IMR-90 (cell line): ENCODE data around the gene CREB5. TPM values are rescaled to one million over a fixed set of nuclear protein-coding genes. Genes with fewer than 3 reads are reported as not detected.

Source experiments
- ATAC-seq: fragments of 200-7000 bp; cut with Tn5 transposase; 2 replicates; pipeline ENCODE4 v1.9.1; 2020; ENCODE audit warnings: low read depth, mild to moderate bottlenecking, moderate library complexity
- BruUV-seq: library from RNA; stranded (reverse); fragments of 400-500 nt; replicated peaks from 2 replicates; lab custom pipeline; 2021; lab: Mats Ljungman, UMichigan
- CTCF ChIA-PET: fragments of 300-600 bp; formaldehyde crosslinking; extraction: SDS; loops from one replicate; lab custom pipeline; 2021; ENCODE audit warnings: antibody characterized with exemption; lab: Yijun Ruan, JAX
- POLR2A ChIA-PET: fragments of 300-600 bp; sonication (Branson Sonifier 250); formaldehyde crosslinking; loops from one replicate; lab custom pipeline; 2022; ENCODE audit warnings: antibody characterized with exemption; ENCODE audit not compliant: unreplicated experiment; lab: Charles Lee
- DNase-seq: peaks from one replicate; pipeline ENCODE4 v3.0.0; 2013
- H2AFZ ChIP-seq: replicated peaks from 2 replicates; pipeline ENCODE3; 2013; ENCODE audit warnings: low read length, mild to moderate bottlenecking; ENCODE audit not compliant: poor library complexity
- H2AK5ac ChIP-seq: 2 replicates; pipeline ENCODE4 v1.6.1; 2013; ENCODE audit warnings: low read depth, low read length, inconsistent platforms
- H2AK9ac ChIP-seq: replicated peaks from 2 replicates; pipeline ENCODE3; 2013; ENCODE audit warnings: mild to moderate bottlenecking, low read depth, low read length, moderate library complexity; ENCODE audit not compliant: poor library complexity
- H2BK120ac ChIP-seq: 2 replicates; pipeline ENCODE4 v1.6.1; 2013; ENCODE audit warnings: low read depth, low read length, inconsistent platforms
- H2BK15ac ChIP-seq: 3 replicates; pipeline ENCODE4 v1.6.1; 2013; ENCODE audit warnings: low read depth, low read length, inconsistent platforms
- H2BK20ac ChIP-seq: 2 replicates; pipeline ENCODE4 v1.6.1; 2013; ENCODE audit warnings: low read depth, mild to moderate bottlenecking, inconsistent platforms, low read length, moderate library complexity
- H2BK5ac ChIP-seq: 2 replicates; pipeline ENCODE4 v1.6.1; 2013; ENCODE audit warnings: mild to moderate bottlenecking, low read depth, low read length, inconsistent platforms; ENCODE audit not compliant: poor library complexity, severe bottlenecking
- H3K14ac ChIP-seq: replicated peaks from 2 replicates; pipeline ENCODE4 v1.6.1; 2013; ENCODE audit warnings: low read depth, low read length, inconsistent platforms
- H3K18ac ChIP-seq: 2 replicates; pipeline ENCODE4 v1.6.1; 2013; ENCODE audit warnings: low read depth, low read length, control low read depth
- H3K23ac ChIP-seq: 2 replicates; pipeline ENCODE4 v1.6.1; 2013; ENCODE audit warnings: low read depth, low read length, inconsistent platforms
- H3K27ac ChIP-seq: 2 replicates; pipeline ENCODE4 v1.5.1; 2013; ENCODE audit warnings: mild to moderate bottlenecking, control low read depth, low read length; ENCODE audit not compliant: insufficient read depth
- H3K27me3 ChIP-seq: 2 replicates; pipeline ENCODE4 v1.6.1; 2013; ENCODE audit warnings: low read length; ENCODE audit not compliant: control insufficient read depth, insufficient read depth
- H3K36me3 ChIP-seq: 2 replicates; pipeline ENCODE4 v1.6.1; 2013; ENCODE audit warnings: low read length, mixed read lengths; ENCODE audit not compliant: control insufficient read depth, insufficient read depth
- H3K4ac ChIP-seq: 2 replicates; pipeline ENCODE4 v1.6.1; 2013; ENCODE audit warnings: low read depth, low read length, inconsistent platforms
- H3K4me1 ChIP-seq: 2 replicates; pipeline ENCODE4 v1.6.1; 2013; ENCODE audit warnings: low read length, mixed read lengths; ENCODE audit not compliant: control insufficient read depth, insufficient read depth
- H3K4me2 ChIP-seq: 2 replicates; pipeline ENCODE4 v1.6.1; 2013; ENCODE audit warnings: low read depth, mild to moderate bottlenecking, control low read depth, low read length, moderate library complexity
- H3K4me3 ChIP-seq: 2 replicates; pipeline ENCODE4 v1.5.1; 2013; ENCODE audit warnings: low read depth, mild to moderate bottlenecking, control low read depth, low read length, moderate library complexity; ENCODE audit not compliant: insufficient read depth
- H3K56ac ChIP-seq: 2 replicates; pipeline ENCODE4 v1.6.1; 2013; ENCODE audit warnings: low read length, inconsistent platforms; ENCODE audit not compliant: insufficient read depth; ENCODE audit errors: extremely low read depth
- H3K79me1 ChIP-seq, 2 experiments: 2 replicates each; pipeline ENCODE4 v1.6.1; 2013; ENCODE audit warnings: low read length in 2 of 2, inconsistent platforms in 1 of 2, low read depth in 1 of 2
- H3K9ac ChIP-seq: 2 replicates; pipeline ENCODE4 v1.6.1; 2013; ENCODE audit warnings: low read depth, low read length, control low read depth
- H3K9me1 ChIP-seq: 2 replicates; pipeline ENCODE4 v1.6.1; 2013; ENCODE audit warnings: low read length, inconsistent platforms; ENCODE audit not compliant: insufficient read depth
- H3K9me3 ChIP-seq: 2 replicates; pipeline ENCODE4 v1.6.1; 2013; ENCODE audit warnings: low read length; ENCODE audit not compliant: control insufficient read depth, insufficient read depth
- H4K20me1 ChIP-seq: 2 replicates; pipeline ENCODE4 v1.6.1; 2013; ENCODE audit warnings: low read length, inconsistent platforms; ENCODE audit not compliant: insufficient read depth
- H4K5ac ChIP-seq: 2 replicates; pipeline ENCODE4 v1.6.1; 2013; ENCODE audit warnings: mild to moderate bottlenecking, low read depth, low read length, control low read depth
- H4K8ac ChIP-seq, 2 experiments: 2 replicates each; pipeline ENCODE4 v1.6.1; 2013; ENCODE audit warnings: low read depth in 2 of 2, low read length in 2 of 2, control low read depth in 1 of 2, inconsistent platforms in 1 of 2
- H4K91ac ChIP-seq: 2 replicates; pipeline ENCODE4 v1.6.1; 2013; ENCODE audit warnings: low read depth, low read length, inconsistent platforms; ENCODE audit not compliant: insufficient read depth
- BHLHE40 ChIP-seq: fragments of 150-350 bp; IDR thresholded peaks from 2 replicates; pipeline ENCODE4 v1.6.1; 2016; ENCODE audit warnings: mild to moderate bottlenecking, low read depth, low read length
- CEBPB ChIP-seq: IDR thresholded peaks from 2 replicates; pipeline ENCODE4 v1.6.1; 2012; ENCODE audit warnings: low read depth, low read length, improper control_type of control experiment
- CHD1 ChIP-seq: IDR thresholded peaks from 2 replicates; pipeline ENCODE4 v1.6.1; 2012; ENCODE audit warnings: low read depth, low read length, improper control_type of control experiment
- FOS ChIP-seq: fragments of 150-350 bp; IDR thresholded peaks from 2 replicates; pipeline ENCODE4 v1.6.1; 2016; ENCODE audit warnings: low read depth, low read length
- MAFK ChIP-seq: IDR thresholded peaks from 2 replicates; pipeline ENCODE4 v1.6.1; 2012; ENCODE audit warnings: low read depth, low read length, improper control_type of control experiment
- MAZ ChIP-seq: IDR thresholded peaks from 2 replicates; pipeline ENCODE4 v1.6.1; 2012; ENCODE audit warnings: low read depth, mild to moderate bottlenecking, low read length, improper control_type of control experiment, moderate library complexity, borderline replicate concordance
- MXI1 ChIP-seq: IDR thresholded peaks from 2 replicates; pipeline ENCODE4 v1.6.1; 2012; ENCODE audit warnings: low read depth, mild to moderate bottlenecking, low read length, moderate library complexity, borderline replicate concordance
- NFE2L2 ChIP-seq: fragments of 150-350 bp; IDR thresholded peaks from 2 replicates; pipeline ENCODE4 v1.6.1; 2016; ENCODE audit warnings: low read depth, mild to moderate bottlenecking, low read length
- POLR2A ChIP-seq: IDR thresholded peaks from 2 replicates; pipeline ENCODE4 v1.6.1; 2012; ENCODE audit warnings: mild to moderate bottlenecking, low read depth, low read length
- RAD21 ChIP-seq: IDR thresholded peaks from 2 replicates; pipeline ENCODE4 v1.6.1; 2012; ENCODE audit warnings: low read length, improper control_type of control experiment
- RCOR1 ChIP-seq: IDR thresholded peaks from 2 replicates; pipeline ENCODE4 v1.6.1; 2012; ENCODE audit warnings: mild to moderate bottlenecking, low read length, improper control_type of control experiment; ENCODE audit not compliant: insufficient replicate concordance
- RFX5 ChIP-seq: IDR thresholded peaks from 2 replicates; pipeline ENCODE4 v1.8.0; 2012; ENCODE audit warnings: low read depth, mild to moderate bottlenecking, low read length, moderate library complexity
- SMC3 ChIP-seq: fragments of 150-350 bp; IDR thresholded peaks from 2 replicates; pipeline ENCODE4 v1.6.1; 2016; ENCODE audit warnings: low read depth, mild to moderate bottlenecking, antibody characterized with exemption, low read length, moderate library complexity
- WGBS, 2 experiments: methylation state at CpG; one replicate each; pipeline versions ENCODE4 v1.1.5 to v1.1.7; 2013; ENCODE audit warnings: missing lambda C conversion rate in 2 of 2; ENCODE audit not compliant: insufficient read length in 1 of 2; ENCODE audit errors: extremely low coverage in 2 of 2; 5-methylcytosine and 5-hydroxymethylcytosine counted together
- dilution Hi-C: fragments of 300-500 bp; cut with HindIII; formaldehyde crosslinking; loops from one replicate; pipeline ENCODE4 v1.14.3; 2018; ENCODE audit warnings: low sequenced_read_pairs; ENCODE audit not compliant: unreplicated experiment
- in situ Hi-C: fragments of 300-500 bp; cut with MboI; formaldehyde crosslinking; loops from 3 replicates; pipeline ENCODE4 v1.14.3; 2019; ENCODE audit warnings: low sequenced_read_pairs, inconsistent platforms, mixed read lengths
- intact Hi-C: fragments of 100-400 bp; cut with micrococcal nuclease; formaldehyde crosslinking; loops from 2 replicates; pipeline ENCODE4 v1.10.0; 2022
- polyA plus RNA-seq, 3 experiments: library from polyadenylated mRNA; depleted of rRNA; stranded (reverse); fragments of >200 nt; gene quantifications; 2 replicates each; pipeline ENCODE4 v1.2.3, GENCODE V29; 2012; ENCODE audit warnings: low replicate concordance in 1 of 3
- total RNA-seq: library from RNA; depleted of rRNA; stranded (reverse); fragments of >200 nt; gene quantifications from 2 replicates; pipeline ENCODE4 v1.2.3, GENCODE V29; 2012
- TF ChIP-seq, protein P1 (sequence below): conservative IDR thresholded peaks from 2 replicates; pipeline ENCODE4 v1.5.1; 2012; ENCODE audit warnings: mild to moderate bottlenecking, low read depth, low read length, improper control_type of control experiment
- TF ChIP-seq, protein P2 (sequence below): fragments of 150-350 bp; IDR thresholded peaks from 2 replicates; pipeline ENCODE4 v1.6.1; 2016; ENCODE audit warnings: low read depth, mild to moderate bottlenecking, low read length, moderate library complexity, borderline replicate concordance
- TF ChIP-seq, protein P3 (sequence below): fragments of 150-350 bp; IDR thresholded peaks from 2 replicates; pipeline ENCODE4 v1.6.1; 2017; ENCODE audit warnings: mild to moderate bottlenecking, antibody characterized with exemption, low read length, low read depth

CREB5 gene
- total and polyA plus RNA-seq, 2 of the 4 experiments (the other 2 are of a cell fraction): 7.3 to 13.1 TPM

- DNase-seq (no peak), ATAC-seq (no peak)
- no peak overlapping the region for H2AFZ ChIP-seq
- BruUV-seq: no TSS peak
- H3K27me3 ChIP-seq: no peaks in the 10 kb centered on the region
- no peak overlapping the region for H4K5ac ChIP-seq
- H3K18ac ChIP-seq: no peak overlapping the region
- no peak overlapping the region for H2BK15ac ChIP-seq
- no peak overlapping the region for H3K56ac ChIP-seq
- no peak overlapping the region for H2AK5ac ChIP-seq
- no peak overlapping the region for H4K91ac ChIP-seq
- CTCF ChIA-PET: no interaction called here
- no peak overlapping the region for H3K4me3 ChIP-seq
- no peak for TF ChIP-seq POLR2A
- TF ChIP-seq, protein P1, sequence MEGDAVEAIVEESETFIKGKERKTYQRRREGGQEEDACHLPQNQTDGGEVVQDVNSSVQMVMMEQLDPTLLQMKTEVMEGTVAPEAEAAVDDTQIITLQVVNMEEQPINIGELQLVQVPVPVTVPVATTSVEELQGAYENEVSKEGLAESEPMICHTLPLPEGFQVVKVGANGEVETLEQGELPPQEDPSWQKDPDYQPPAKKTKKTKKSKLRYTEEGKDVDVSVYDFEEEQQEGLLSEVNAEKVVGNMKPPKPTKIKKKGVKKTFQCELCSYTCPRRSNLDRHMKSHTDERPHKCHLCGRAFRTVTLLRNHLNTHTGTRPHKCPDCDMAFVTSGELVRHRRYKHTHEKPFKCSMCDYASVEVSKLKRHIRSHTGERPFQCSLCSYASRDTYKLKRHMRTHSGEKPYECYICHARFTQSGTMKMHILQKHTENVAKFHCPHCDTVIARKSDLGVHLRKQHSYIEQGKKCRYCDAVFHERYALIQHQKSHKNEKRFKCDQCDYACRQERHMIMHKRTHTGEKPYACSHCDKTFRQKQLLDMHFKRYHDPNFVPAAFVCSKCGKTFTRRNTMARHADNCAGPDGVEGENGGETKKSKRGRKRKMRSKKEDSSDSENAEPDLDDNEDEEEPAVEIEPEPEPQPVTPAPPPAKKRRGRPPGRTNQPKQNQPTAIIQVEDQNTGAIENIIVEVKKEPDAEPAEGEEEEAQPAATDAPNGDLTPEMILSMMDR: no peak
- no peak for TF ChIP-seq CHD1
- no peak for TF ChIP-seq MAFK
- TF ChIP-seq, protein P2, sequence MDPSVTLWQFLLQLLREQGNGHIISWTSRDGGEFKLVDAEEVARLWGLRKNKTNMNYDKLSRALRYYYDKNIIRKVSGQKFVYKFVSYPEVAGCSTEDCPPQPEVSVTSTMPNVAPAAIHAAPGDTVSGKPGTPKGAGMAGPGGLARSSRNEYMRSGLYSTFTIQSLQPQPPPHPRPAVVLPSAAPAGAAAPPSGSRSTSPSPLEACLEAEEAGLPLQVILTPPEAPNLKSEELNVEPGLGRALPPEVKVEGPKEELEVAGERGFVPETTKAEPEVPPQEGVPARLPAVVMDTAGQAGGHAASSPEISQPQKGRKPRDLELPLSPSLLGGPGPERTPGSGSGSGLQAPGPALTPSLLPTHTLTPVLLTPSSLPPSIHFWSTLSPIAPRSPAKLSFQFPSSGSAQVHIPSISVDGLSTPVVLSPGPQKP: no peak
- no peak for TF ChIP-seq NFE2L2
- TF ChIP-seq MAZ: no peak
- no peak for TF ChIP-seq FOS
- TF ChIP-seq RFX5: no peak
- no peak for TF ChIP-seq MXI1
- TF ChIP-seq BHLHE40: no peak
- no peak for TF ChIP-seq SMC3
- no peak for TF ChIP-seq RCOR1
- TF ChIP-seq, protein P3, sequence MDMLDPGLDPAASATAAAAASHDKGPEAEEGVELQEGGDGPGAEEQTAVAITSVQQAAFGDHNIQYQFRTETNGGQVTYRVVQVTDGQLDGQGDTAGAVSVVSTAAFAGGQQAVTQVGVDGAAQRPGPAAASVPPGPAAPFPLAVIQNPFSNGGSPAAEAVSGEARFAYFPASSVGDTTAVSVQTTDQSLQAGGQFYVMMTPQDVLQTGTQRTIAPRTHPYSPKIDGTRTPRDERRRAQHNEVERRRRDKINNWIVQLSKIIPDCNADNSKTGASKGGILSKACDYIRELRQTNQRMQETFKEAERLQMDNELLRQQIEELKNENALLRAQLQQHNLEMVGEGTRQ: no peak
- no peak for TF ChIP-seq CEBPB
- no peak for TF ChIP-seq RAD21
- H2BK120ac ChIP-seq: no peak overlapping the region
- H3K9ac ChIP-seq: no peak overlapping the region
- no peaks in the 10 kb centered on the region for H4K20me1 ChIP-seq
- H2BK20ac ChIP-seq: no peak overlapping the region
- no peaks in the 10 kb centered on the region for H3K36me3 ChIP-seq
- H2BK5ac ChIP-seq: no peak overlapping the region
- intact Hi-C loops (no loop called here), dilution Hi-C loops (no loop called here), in situ Hi-C loops (no loop called here)
- H3K4ac ChIP-seq: no peak overlapping the region
- H3K27ac ChIP-seq: no peak overlapping the region
- no peaks in the 10 kb centered on the region for H3K79me1 ChIP-seq
- peaks cover 1% of the 10 kb centered on the region; the same call in 1 of the 2 replicates for H3K4me1 ChIP-seq
- H2AK9ac ChIP-seq: no peak overlapping the region
- H3K9me1 ChIP-seq: no peaks in the 10 kb centered on the region
- no peak overlapping the region for H4K8ac ChIP-seq
- H3K23ac ChIP-seq: no peak overlapping the region
- no peak overlapping the region for H3K14ac ChIP-seq
- no peaks in the 10 kb centered on the region for H3K9me3 ChIP-seq
- H3K4me2 ChIP-seq: no peak overlapping the region
- POLR2A ChIA-PET: no interaction called here
- 79% methylated on average over 10 of the region's 11 CpGs; no CpG with 5 or more reads in 1 of the 2 experiments for WGBS, 2 experiments
Measured at GRCh38 chr7:28490831-28491230, 78.5 kb downstream of the CREB5 start.
